RKO (cell line): ENCODE results near the gene NSG1.
A peak's percentile ranks its signal among the peaks of the same experiment; 100 is the strongest.
"Not testable (repeated sequence)": the region's sequence is repeated elsewhere in the genome, so short reads cannot be mapped to it uniquely, and the experiment has no call there.

Experiments
- DNase-seq: peaks from one replicate; pipeline ENCODE4 v3.0.0-alpha.2; 2016; ENCODE audit warnings: low spot score

NSG1 gene

GRCh38 chr4:4436244-4436823 lies 49.4 kb downstream of the NSG1 start:
- no peak for DNase-seq

GRCh38 chr4:4437798-4438470 lies 51.0 kb downstream of the NSG1 start:
- no peak for DNase-seq

DNA sequence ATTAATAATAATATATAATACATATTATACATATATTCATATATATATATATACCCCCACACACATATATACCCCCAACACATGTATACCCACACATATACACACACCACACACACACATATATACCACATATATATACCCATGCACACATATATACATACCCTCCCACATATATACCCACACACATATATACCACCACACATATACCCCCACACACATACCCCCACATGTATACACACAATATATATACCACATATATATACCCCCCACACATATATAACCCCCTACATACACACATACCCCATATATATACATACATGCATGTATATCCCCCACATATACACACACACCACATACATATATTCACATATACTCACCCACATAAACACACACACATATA lies 52.0 kb downstream of the NSG1 start:
- no peak for DNase-seq

GRCh38 chr4:4439782-4440181 lies 52.9 kb downstream of the NSG1 start:
- DNase-seq, result no peak

DNA sequence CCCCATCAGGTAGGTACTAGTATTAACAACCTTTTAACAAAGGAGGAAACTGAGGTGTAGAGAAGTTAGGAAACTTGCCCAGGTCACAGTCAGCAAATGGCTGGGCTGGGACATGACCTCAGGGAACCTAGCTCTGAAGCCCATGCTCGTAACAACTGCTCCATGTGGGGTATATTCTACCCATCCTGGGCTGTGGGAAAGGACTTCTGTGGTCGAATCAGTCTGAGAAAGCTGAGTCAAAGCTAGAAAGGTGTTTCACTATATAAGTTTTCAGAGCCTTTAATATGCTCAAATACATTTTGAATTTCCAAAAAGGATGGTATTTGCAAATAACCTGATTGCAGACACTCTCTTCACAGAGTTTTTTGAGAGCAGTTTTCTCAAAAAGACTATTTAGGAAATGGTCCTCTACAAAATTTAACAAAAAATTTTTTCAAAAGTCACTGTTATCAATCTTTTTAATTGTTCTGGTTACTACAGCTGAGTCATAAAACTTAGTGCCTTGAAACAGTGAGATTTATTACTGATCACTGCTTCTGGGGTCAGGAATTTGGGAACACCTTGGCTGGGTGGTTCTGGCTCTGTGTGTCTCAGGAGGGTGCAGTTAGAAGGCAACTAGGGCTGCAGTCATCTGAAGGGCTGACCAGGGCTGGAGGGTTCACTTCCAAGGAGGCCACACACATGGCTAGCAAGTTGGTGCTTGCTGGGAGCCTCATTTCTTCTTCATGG lies 53.6 kb downstream of the NSG1 start:
- DNase-seq, result no peak

DNA sequence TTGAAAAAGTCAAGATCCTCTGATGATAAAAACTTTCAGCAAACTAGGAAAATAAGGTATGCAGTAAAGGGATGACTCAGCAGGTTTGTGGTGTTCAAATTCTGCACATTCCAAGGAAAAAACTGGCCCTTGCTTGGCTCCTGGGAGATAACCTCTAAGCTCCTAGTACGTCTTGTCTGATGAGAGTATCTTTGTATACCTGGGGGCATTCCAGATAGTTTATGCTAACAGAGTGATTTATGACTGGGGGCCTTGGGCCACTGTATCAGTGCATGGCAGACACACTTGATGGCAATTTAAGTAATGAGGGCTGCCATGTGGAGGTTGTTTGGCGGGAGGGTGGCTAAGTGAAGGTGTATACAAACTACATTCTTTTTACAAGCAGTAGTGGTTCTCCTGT lies 56.9 kb downstream of the NSG1 start:
- no peak for DNase-seq

GRCh38 chr4:4446434-4446833 lies 59.5 kb downstream of the NSG1 start:
- DNase-seq, result peak; percentile 23

- no peak for DNase-seq
Observed at GRCh38 chr4:4455210-4455865, 68.4 kb downstream of the NSG1 start.

- DNase-seq, result no peak
Observed at GRCh38 chr4:4456351-4456750, 69.4 kb downstream of the NSG1 start.

DNA sequence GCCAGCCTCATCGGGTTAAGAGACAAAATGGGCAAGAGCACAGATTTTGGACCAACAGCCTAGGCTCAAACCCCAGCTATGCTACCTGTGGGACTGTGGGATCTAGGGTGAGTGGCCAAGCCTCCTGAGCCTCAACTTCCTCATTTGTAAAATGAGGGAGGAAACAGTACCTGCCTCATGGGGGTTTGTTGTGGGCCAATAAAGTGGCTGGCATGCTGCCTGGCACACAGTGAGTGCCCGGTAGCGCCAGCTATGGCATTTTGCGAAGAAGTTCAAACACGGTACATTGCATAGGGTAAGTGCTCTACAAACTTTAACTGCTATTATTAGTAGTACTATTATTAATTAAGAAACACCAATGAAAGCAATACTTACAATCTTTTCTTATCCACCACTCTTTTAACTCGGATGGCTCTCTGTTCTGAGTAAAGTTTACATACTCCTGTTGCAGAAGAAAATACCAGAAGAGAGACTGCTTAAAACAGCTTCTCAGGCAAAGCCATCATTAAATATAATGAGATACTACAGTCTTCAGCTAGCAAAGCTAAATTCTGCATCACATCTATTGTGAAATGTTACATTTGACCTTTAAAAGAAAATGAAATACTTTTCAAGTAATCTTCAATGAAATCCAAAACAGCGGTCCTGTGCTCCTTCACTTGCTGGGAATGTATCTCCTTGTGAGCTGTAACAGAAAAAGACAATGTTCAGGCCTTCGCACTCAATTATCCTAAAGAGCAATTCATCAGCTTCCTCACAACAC lies 70.1 kb downstream of the NSG1 start:
- no peak for DNase-seq

DNA sequence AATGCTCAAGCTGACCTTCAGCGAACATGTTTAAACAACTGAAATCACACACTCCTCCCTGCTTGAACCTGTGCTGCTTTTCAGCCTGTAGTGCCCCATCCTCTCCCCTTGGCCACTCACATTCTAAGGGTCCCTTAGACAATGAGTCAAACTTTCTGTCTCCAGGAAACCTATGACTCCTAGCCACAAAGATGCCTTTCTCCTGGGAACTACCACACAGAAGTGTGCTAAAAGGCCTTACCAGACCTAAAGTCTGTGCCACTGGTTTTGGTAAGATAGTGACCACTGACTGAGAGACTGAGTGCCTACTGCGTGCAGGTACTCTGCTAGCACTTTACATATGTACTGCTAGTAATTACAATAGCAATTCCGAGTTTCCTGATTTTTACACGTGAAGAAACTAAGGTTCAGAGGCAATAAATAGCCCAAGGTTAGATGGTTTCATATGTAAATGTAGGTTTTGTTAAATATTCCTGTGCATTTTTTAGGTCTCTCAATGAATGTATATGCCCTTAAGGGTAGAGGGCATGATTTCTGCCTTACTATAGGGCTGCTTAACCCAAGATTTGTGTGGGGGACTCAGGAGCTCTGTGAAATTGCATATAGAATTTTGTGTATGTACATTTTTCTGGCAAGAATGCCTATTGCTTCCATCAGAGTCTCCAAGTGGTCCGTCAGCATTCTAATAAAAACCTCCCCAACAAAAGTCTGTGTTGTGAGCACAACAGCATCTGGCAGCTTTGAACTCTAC lies 71.1 kb downstream of the NSG1 start:
- no peak for DNase-seq

GRCh38 chr4:4459181-4459580 lies 72.3 kb downstream of the NSG1 start:
- no peak for DNase-seq

- DNase-seq, result no peak
Observed at GRCh38 chr4:4460759-4461158, 73.9 kb downstream of the NSG1 start.

GRCh38 chr4:4461178-4461577 lies 74.3 kb downstream of the NSG1 start:
- no peak for DNase-seq

- DNase-seq, result no peak
Observed at GRCh38 chr4:4461850-4462249, 74.9 kb downstream of the NSG1 start.

GRCh38 chr4:4462970-4463369 lies 76.1 kb downstream of the NSG1 start:
- DNase-seq, result no peak

DNA sequence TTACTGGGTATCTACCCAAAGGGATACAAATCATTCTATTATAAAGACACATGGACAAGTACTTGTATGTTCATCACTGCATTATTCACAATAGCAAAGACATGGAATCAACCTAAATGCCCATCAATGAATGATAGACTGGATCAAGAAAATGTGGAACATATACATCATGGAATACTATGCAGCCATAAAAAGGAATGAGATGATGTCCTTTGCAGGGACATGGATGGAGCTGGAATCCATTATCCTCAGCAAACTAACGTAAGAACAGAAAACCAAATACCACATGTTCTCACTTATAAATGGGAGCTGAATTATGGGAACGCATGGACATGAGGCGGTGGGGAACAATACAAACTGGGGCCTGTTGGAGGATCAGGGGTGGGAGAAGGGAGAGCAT lies 78.3 kb downstream of the NSG1 start:
- DNase-seq, result not testable (repeated sequence)
